Fibroblast of the aortic adventitia (primary cell): ENCODE measurements around the gene PTGR1. TPM values are rescaled to one million over a fixed set of nuclear protein-coding genes. Genes with fewer than 3 reads are reported as not detected.

Experiments used
- DNase-seq: peaks from one replicate; pipeline ENCODE4 v3.0.0-alpha.2; 2010; ENCODE audit warnings: low read depth
- H3K4me3 ChIP-seq: 2 replicates; pipeline ENCODE4 v1.5.1; 2011; ENCODE audit warnings: low read depth, mild to moderate bottlenecking, control low read depth, low read length, moderate library complexity
- total RNA-seq: library from RNA; depleted of rRNA; stranded (reverse); fragments of >200 nt; gene quantifications from 2 replicates; pipeline ENCODE4 v1.2.3, GENCODE V29; 2012; ENCODE audit warnings: low replicate concordance
- TF ChIP-seq, protein P1 (sequence below): IDR thresholded peaks from 2 replicates; pipeline ENCODE4 v1.5.1; 2011; ENCODE audit warnings: mild to moderate bottlenecking, low read length, control low read depth, inconsistent platforms; ENCODE audit not compliant: insufficient read depth

The PTGR1 gene
- total RNA-seq, 1 donor, result 88.4 TPM

DNA sequence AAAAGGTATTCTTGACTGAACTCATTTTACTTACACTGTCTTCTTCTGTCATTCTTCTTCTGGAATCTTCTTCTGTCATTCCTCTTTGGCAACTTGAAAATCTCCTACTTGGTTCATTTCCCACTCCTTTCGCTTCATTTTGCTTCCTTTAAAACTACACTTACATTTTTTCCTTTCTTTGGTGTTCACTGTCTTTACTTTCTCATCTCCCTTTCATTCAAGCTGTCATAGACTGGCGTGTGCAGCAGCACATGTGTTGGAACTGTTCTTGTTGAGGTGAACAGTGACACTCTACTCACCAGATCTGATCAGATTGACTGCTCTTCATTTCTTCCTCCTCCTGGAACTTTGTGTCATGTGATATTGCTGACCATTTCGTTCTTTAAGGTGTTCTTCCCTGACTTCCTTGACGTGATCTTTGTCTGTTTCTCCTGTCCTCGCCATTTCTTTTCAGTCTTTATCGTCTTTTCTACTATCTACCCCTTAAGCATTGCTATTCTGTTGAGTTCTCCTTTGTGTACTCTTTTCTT is 38.0 kb upstream of the PTGR1 start:
- DNase-seq, result no peak
- TF ChIP-seq, protein P1, sequence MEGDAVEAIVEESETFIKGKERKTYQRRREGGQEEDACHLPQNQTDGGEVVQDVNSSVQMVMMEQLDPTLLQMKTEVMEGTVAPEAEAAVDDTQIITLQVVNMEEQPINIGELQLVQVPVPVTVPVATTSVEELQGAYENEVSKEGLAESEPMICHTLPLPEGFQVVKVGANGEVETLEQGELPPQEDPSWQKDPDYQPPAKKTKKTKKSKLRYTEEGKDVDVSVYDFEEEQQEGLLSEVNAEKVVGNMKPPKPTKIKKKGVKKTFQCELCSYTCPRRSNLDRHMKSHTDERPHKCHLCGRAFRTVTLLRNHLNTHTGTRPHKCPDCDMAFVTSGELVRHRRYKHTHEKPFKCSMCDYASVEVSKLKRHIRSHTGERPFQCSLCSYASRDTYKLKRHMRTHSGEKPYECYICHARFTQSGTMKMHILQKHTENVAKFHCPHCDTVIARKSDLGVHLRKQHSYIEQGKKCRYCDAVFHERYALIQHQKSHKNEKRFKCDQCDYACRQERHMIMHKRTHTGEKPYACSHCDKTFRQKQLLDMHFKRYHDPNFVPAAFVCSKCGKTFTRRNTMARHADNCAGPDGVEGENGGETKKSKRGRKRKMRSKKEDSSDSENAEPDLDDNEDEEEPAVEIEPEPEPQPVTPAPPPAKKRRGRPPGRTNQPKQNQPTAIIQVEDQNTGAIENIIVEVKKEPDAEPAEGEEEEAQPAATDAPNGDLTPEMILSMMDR, result no peak
- no peak overlapping the region for H3K4me3 ChIP-seq

DNA sequence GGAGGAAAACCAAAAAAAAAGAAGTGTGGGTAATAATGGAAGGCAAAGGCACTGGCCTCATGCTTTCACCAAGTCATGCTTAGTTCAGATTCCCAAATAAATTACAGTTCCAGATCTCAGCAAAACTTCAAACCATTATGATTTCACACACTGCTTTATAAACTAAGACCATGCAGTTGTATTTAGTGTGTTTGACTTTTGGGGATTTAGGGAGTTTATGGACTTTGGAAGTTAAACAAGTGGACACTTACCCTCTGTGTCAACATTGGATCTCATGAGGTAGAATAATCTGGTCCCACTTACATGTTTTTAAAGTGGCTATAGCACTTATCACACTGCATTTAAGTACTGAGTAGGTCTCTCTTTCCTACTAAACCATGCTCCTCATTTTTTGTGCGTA is 35.4 kb upstream of the PTGR1 start:
- H3K4me3 ChIP-seq, result no peak overlapping the region

GRCh38 chr9:111633389-111633736 is 33.9 kb upstream of the PTGR1 start:
- TF ChIP-seq, protein P1, result no peak
- DNase-seq, result no peak
- peak overlapping the region; percentile 86 for H3K4me3 ChIP-seq

More for the DNA sequence above, 35.4 kb upstream of the PTGR1 start:
- no peak for DNase-seq
- TF ChIP-seq, protein P1, result no peak

DNA sequence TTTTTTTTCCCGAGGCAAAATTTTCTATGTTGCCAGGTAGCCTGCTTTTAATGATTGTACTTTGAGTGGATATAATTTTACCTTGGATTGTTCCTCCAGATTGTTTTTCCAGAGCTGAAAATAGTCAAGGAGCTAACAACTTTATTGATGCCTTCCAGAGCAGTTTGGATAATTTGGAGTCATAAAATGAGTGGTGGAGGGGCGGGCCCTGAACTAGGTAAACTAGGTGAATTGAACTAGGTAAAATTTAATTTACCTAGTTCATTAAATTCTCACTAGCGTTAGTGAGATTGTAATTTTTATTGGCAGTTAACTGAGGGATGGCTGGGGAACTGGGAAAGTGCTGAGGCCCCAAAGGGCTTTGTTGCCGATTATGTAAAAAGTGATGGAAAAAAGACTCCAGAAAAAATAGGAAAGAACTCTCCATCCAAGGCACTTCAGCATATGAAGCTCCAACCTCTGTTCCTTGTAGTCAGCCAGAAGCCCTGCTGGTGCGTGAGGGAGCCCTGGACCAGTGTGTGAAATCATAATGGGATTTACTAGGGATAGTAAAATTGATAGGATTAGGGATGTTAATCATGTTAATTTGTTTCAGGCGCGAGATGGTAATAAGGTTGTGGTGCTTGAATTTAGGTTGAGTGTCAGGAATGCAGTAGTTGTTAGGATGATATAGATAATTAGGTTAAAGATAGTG is 33.4 kb upstream of the PTGR1 start:
- H3K4me3 ChIP-seq, result peak overlapping the region; percentile 86
- DNase-seq, result no peak
- TF ChIP-seq, protein P1, result no peak

GRCh38 chr9:111632060-111632459 is 32.6 kb upstream of the PTGR1 start:
- DNase-seq, result no peak
- TF ChIP-seq, protein P1, result no peak
- H3K4me3 ChIP-seq, result peak overlapping the region; percentile 86

DNA sequence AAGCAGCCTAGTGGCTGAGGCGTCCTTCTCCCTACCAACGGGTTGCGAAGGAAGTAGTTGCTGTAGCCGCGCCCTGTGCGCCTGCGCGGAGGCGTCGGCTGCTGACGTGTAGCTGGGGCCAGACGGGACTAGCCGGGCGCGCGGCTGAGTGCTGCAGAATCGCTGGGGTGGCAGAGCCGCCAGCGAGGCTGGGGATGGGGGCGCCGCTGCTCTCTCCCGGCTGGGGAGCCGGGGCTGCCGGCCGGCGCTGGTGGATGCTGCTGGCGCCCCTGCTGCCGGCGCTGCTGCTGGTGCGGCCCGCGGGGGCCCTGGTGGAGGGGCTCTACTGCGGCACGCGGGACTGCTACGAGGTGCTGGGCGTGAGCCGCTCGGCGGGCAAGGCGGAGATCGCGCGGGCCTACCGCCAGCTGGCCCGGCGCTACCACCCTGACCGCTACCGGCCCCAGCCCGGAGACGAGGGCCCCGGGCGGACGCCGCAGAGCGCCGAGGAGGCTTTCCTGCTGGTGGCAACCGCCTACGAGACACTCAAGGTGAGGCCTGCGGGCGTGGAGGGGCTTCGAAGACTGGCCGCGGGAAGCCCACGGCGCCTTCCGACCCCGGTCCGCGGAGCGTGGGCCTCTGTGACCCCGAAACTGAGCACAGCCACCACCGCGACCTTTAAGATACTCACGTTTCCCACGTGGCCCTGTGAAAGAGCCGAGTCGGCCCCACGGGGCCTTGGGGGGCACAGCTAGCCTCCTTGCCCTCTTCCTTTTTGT is 31.9 kb upstream of the PTGR1 start, which contains the start of gene DNAJC25:
Gene DNAJC25, plus strand, starts transcription at position 121 of the 758 bp plus-strand sequence. Its CDS starts 74 bp downstream, at position 195.
- peak within 1 kb of the TSS; percentile 86 for H3K4me3 ChIP-seq
- peak; percentile 99 for DNase-seq
- TF ChIP-seq, protein P1, result no peak
